ENCODE data around the gene ARHGAP26.

DNA sequence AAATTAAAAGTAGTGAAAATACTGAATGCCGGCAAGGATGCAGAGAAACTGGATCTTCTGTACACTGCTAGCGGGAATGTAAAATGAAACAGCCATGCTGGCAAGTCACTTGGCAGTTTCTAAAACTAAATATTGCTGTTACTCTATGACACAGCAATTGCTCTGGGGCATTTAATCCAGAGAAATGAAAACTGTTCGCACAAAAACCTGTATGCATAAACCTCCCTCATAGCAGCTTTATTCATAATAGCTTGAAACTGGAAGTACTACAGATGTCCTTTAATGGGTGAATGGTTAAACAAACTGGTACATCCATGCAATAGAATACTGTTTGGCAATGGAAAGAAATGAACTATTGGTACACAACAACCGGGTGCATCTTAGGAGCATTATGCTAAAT is 167.2 kb downstream of the ARHGAP26 start:
- TF ChIP-seq, protein P1, sequence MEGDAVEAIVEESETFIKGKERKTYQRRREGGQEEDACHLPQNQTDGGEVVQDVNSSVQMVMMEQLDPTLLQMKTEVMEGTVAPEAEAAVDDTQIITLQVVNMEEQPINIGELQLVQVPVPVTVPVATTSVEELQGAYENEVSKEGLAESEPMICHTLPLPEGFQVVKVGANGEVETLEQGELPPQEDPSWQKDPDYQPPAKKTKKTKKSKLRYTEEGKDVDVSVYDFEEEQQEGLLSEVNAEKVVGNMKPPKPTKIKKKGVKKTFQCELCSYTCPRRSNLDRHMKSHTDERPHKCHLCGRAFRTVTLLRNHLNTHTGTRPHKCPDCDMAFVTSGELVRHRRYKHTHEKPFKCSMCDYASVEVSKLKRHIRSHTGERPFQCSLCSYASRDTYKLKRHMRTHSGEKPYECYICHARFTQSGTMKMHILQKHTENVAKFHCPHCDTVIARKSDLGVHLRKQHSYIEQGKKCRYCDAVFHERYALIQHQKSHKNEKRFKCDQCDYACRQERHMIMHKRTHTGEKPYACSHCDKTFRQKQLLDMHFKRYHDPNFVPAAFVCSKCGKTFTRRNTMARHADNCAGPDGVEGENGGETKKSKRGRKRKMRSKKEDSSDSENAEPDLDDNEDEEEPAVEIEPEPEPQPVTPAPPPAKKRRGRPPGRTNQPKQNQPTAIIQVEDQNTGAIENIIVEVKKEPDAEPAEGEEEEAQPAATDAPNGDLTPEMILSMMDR (IDR thresholded peaks at IDR 0.05 in 2 of 3, conservative IDR thresholded peaks at IDR 0.05 in 1 of 3; ENCODE audit: borderline replicate concordance in 1 of 3, insufficient read depth in 1 of 3, low read depth in 2 of 3, low read length in 2 of 3): no peak
- TF ChIP-seq, protein P2, sequence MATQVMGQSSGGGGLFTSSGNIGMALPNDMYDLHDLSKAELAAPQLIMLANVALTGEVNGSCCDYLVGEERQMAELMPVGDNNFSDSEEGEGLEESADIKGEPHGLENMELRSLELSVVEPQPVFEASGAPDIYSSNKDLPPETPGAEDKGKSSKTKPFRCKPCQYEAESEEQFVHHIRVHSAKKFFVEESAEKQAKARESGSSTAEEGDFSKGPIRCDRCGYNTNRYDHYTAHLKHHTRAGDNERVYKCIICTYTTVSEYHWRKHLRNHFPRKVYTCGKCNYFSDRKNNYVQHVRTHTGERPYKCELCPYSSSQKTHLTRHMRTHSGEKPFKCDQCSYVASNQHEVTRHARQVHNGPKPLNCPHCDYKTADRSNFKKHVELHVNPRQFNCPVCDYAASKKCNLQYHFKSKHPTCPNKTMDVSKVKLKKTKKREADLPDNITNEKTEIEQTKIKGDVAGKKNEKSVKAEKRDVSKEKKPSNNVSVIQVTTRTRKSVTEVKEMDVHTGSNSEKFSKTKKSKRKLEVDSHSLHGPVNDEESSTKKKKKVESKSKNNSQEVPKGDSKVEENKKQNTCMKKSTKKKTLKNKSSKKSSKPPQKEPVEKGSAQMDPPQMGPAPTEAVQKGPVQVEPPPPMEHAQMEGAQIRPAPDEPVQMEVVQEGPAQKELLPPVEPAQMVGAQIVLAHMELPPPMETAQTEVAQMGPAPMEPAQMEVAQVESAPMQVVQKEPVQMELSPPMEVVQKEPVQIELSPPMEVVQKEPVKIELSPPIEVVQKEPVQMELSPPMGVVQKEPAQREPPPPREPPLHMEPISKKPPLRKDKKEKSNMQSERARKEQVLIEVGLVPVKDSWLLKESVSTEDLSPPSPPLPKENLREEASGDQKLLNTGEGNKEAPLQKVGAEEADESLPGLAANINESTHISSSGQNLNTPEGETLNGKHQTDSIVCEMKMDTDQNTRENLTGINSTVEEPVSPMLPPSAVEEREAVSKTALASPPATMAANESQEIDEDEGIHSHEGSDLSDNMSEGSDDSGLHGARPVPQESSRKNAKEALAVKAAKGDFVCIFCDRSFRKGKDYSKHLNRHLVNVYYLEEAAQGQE (IDR thresholded peaks at IDR 0.05; ENCODE audit: low read depth): no peak
- TF ChIP-seq EZH2phosphoT487 (IDR thresholded peaks at IDR 0.05; ENCODE audit: borderline replicate concordance) (no peak), ZNF274 (IDR thresholded peaks at IDR 0.05; ENCODE audit: low read depth, low read length) (no peak), TCF7L2 (IDR thresholded peaks at IDR 0.05; ENCODE audit: borderline replicate concordance, extremely low read depth, insufficient read depth, insufficient read length) (no peak), ELF1 (IDR thresholded peaks at IDR 0.05; ENCODE audit: borderline replicate concordance, low read depth) (no peak), POLR2AphosphoS5 (IDR thresholded peaks at IDR 0.05; ENCODE audit: low read depth, low read length) (no peak), SIN3A (IDR thresholded peaks at IDR 0.05; ENCODE audit: low read depth) (no peak), EZH2 (IDR thresholded peaks at IDR 0.05) (no peak)
